CD14-positive monocyte (primary cell): Measurements from ENCODE around the gene PARP8. TPM values are rescaled to one million over a fixed set of nuclear protein-coding genes. Genes with fewer than 3 reads are reported as not detected.
A peak's percentile ranks its signal among the peaks of the same experiment; 100 is the strongest.
"Not testable (repeated sequence)": the region's sequence is repeated elsewhere in the genome, so short reads cannot be mapped to it uniquely, and the experiment has no call there.

Source experiments
- DNase-seq, 3 donors: peaks; one replicate each; pipeline ENCODE4 v3.0.0-alpha.2; 2011 to 2022
- H2AFZ ChIP-seq: 2 replicates; pipeline ENCODE4 v1.6.0; 2012; ENCODE audit warnings: mild to moderate bottlenecking, low read depth, low read length, inconsistent platforms; ENCODE audit not compliant: insufficient read depth, poor library complexity, severe bottlenecking
- H3K27ac ChIP-seq, 2 donors: 1 replicate in 1 of 2; 2 replicates in 1 of 2; pipeline ENCODE4 v1.5.1; 2012 to 2013; ENCODE audit warnings: low read length in 2 of 2, control low read depth in 1 of 2, inconsistent platforms in 1 of 2, low read depth in 1 of 2, mild to moderate bottlenecking in 1 of 2
- H3K27me3 ChIP-seq, 2 donors: one replicate each; pipeline versions ENCODE4 v1.6.0 to v1.6.1; 2011 to 2013; ENCODE audit warnings: low read length in 2 of 2; ENCODE audit not compliant: control insufficient read depth in 2 of 2, insufficient read depth in 2 of 2
- H3K36me3 ChIP-seq, 2 donors: replicated peaks in 1 of 2; 1 replicate in 1 of 2; 2 replicates in 1 of 2; pipeline versions ENCODE4 v1.5.1 to v1.6.1; 2012 to 2013; ENCODE audit warnings: low read length in 2 of 2, control low read depth in 1 of 2, inconsistent platforms in 1 of 2, mild to moderate bottlenecking in 1 of 2; ENCODE audit not compliant: insufficient read depth in 2 of 2, control insufficient read depth in 1 of 2
- H3K4me1 ChIP-seq, 2 donors: 1 replicate in 1 of 2; 2 replicates in 1 of 2; pipeline versions ENCODE4 v1.5.1 to v1.6.1; 2012 to 2013; ENCODE audit warnings: low read length in 2 of 2, control low read depth in 1 of 2, inconsistent platforms in 1 of 2, mild to moderate bottlenecking in 1 of 2, moderate library complexity in 1 of 2; ENCODE audit not compliant: insufficient read depth in 2 of 2, control insufficient read depth in 1 of 2
- H3K4me2 ChIP-seq: replicated peaks from 2 replicates; pipeline ENCODE3; 2012; ENCODE audit warnings: low read length, moderate library complexity, mild to moderate bottlenecking; ENCODE audit not compliant: poor library complexity, severe bottlenecking; ENCODE audit errors: extremely low read depth
- H3K4me3 ChIP-seq, 3 experiments: fragments of 200-600 bp in 1 of 3; sonication (generic) in 1 of 3; replicated peaks in 1 of 3; 1 replicate in 2 of 3; 2 replicates in 1 of 3; pipeline ENCODE4 v1.5.1; 2011 to 2013; ENCODE audit warnings: low read length in 3 of 3, mild to moderate bottlenecking in 3 of 3, control low read depth in 2 of 3, low read depth in 2 of 3, inconsistent platforms in 1 of 3, moderate library complexity in 1 of 3
- H3K79me2 ChIP-seq: 2 replicates; pipeline ENCODE4 v1.6.0; 2012; ENCODE audit warnings: mild to moderate bottlenecking, control low read depth, inconsistent platforms, low read length, moderate library complexity; ENCODE audit not compliant: insufficient read depth
- H3K9ac ChIP-seq: 2 replicates; pipeline ENCODE4 v1.6.0; 2017; ENCODE audit warnings: low read length, mild to moderate bottlenecking; ENCODE audit not compliant: insufficient read depth, poor library complexity, severe bottlenecking
- H3K9me3 ChIP-seq, 2 donors: replicated peaks in 1 of 2; 1 replicate in 1 of 2; 2 replicates in 1 of 2; pipeline versions ENCODE4 v1.5.1 to v1.6.1; 2012 to 2013; ENCODE audit warnings: low read length in 2 of 2, control low read depth in 1 of 2; ENCODE audit not compliant: control insufficient read depth in 1 of 2, insufficient read depth in 1 of 2
- H4K20me1 ChIP-seq: 2 replicates; pipeline ENCODE4 v1.6.0; 2012; ENCODE audit warnings: mild to moderate bottlenecking, low read length, control low read depth, moderate library complexity; ENCODE audit not compliant: insufficient read depth
- H3K27ac Mint-ChIP-seq, 7 donors: one replicate each; pipeline ENCODE4 v1.8.0; 2020; ENCODE audit warnings: mild to moderate bottlenecking in 7 of 7, mixed read lengths in 7 of 7, moderate library complexity in 6 of 7, inconsistent platforms in 2 of 7
- H3K27me3 Mint-ChIP-seq, 3 donors: one replicate each; pipeline ENCODE4 v1.8.0; 2021 to 2022; ENCODE audit warnings: low read depth in 3 of 3, mild to moderate bottlenecking in 3 of 3, mixed read lengths in 3 of 3, moderate library complexity in 3 of 3, inconsistent platforms in 1 of 3
- H3K36me3 Mint-ChIP-seq, 2 donors: one replicate each; pipeline ENCODE4 v1.8.0; 2020; ENCODE audit warnings: mixed read lengths in 2 of 2, inconsistent platforms in 1 of 2, mild to moderate bottlenecking in 1 of 2
- H3K4me1 Mint-ChIP-seq: one replicate; pipeline ENCODE4 v1.8.0; 2020; ENCODE audit warnings: mild to moderate bottlenecking, mixed read lengths
- H3K4me3 Mint-ChIP-seq, 2 donors: one replicate each; pipeline ENCODE4 v1.8.0; 2020; ENCODE audit warnings: mild to moderate bottlenecking in 2 of 2, mixed read lengths in 2 of 2, moderate library complexity in 1 of 2
- H3K9me3 Mint-ChIP-seq, 7 donors: one replicate each; pipeline ENCODE4 v1.8.0; 2020 to 2022; ENCODE audit warnings: mixed read lengths in 7 of 7, mild to moderate bottlenecking in 6 of 7, moderate library complexity in 6 of 7, inconsistent platforms in 2 of 7
- CTCF ChIP-seq: fragments of 200-600 bp; IDR thresholded peaks from one replicate; pipeline ENCODE4 v1.8.0; 2022; ENCODE audit warnings: antibody characterized with exemption, mild to moderate bottlenecking
- WGBS: methylation state at CpG from one replicate; pipeline ENCODE4 v1.1.5; 2013; ENCODE audit warnings: missing lambda C conversion rate; ENCODE audit not compliant: insufficient coverage; 5-methylcytosine and 5-hydroxymethylcytosine counted together
- intact Hi-C, 2 donors: fragments of 100-400 bp; cut with micrococcal nuclease; formaldehyde crosslinking; loops; one replicate each; pipeline versions ENCODE4 v1.15.0 to v1.15.1; 2023
- polyA plus RNA-seq, 3 donors: library from polyadenylated mRNA; depleted of rRNA in 1 of 3; unstranded in 2 of 3; stranded (reverse) in 1 of 3; fragments of 300-500 nt in 2 of 3; fragments of >200 nt in 1 of 3; fragmentation: Illumina TruSeq in 2 of 3; gene quantifications; 1 replicate in 2 of 3; 2 replicates in 1 of 3; pipeline ENCODE4 v1.2.3, GENCODE V29; 2012 to 2021

Gene PARP8
- polyA plus RNA-seq, 3 donors = 27.5 to 170 (median 40.6) TPM

- no peak for DNase-seq
- peaks cover 98% of the 10 kb centered on the region for H3K79me2 ChIP-seq
- 100% methylated on average over 2 of the region's 5 CpGs for WGBS
- no peaks in the 10 kb centered on the region for H3K27me3 ChIP-seq
- peak overlapping the region in 1 of 2 donors; percentile 42 for H3K27ac ChIP-seq
- Mint-ChIP-seq H3K27ac (no peak overlapping the region), H3K27me3 (no peaks in the 10 kb centered on the region), H3K9me3 (no peaks in the 10 kb centered on the region), H3K4me1 (peaks cover 33% of the 10 kb centered on the region), H3K36me3 (peaks cover 9 to 33% of the 10 kb centered on the region in 2 donors), H3K4me3 (no peak overlapping the region)
- H3K9me3 ChIP-seq = no peaks in the 10 kb centered on the region
- H3K4me3 ChIP-seq = no peak overlapping the region
- H2AFZ ChIP-seq = no peak overlapping the region
- peaks cover 20 to 35% of the 10 kb centered on the region in 2 donors for H3K4me1 ChIP-seq
- no peak overlapping the region for H3K4me2 ChIP-seq
- intact Hi-C loops = no loop called here
- H4K20me1 ChIP-seq = peaks cover 88% of the 10 kb centered on the region
- no peak for TF ChIP-seq CTCF
- no peak overlapping the region for H3K9ac ChIP-seq
- H3K36me3 ChIP-seq = peaks cover 0 to 18% of the 10 kb centered on the region in 2 donors
Measured at GRCh38 chr5:50691399-50692016, 25.1 kb downstream of the PARP8 start.

- Histone ChIP-seq H3K4me1 (peaks cover 20 to 35% of the 10 kb centered on the region in 2 donors), H3K79me2 (peaks cover 98% of the 10 kb centered on the region), H2AFZ (no peak overlapping the region), H3K4me3 (no peak overlapping the region), H3K36me3 (peaks cover 0 to 33% of the 10 kb centered on the region in 2 donors), H3K27ac (peak overlapping the region in 1 of 2 donors; percentile 76), H3K9me3 (no peaks in the 10 kb centered on the region), H4K20me1 (peaks cover 89% of the 10 kb centered on the region), H3K9ac (no peak overlapping the region), H3K4me2 (peak overlapping the region; percentile 13), H3K27me3 (no peaks in the 10 kb centered on the region)
- Mint-ChIP-seq H3K27me3 (no peaks in the 10 kb centered on the region), H3K4me1 (peaks cover 26% of the 10 kb centered on the region), H3K4me3 (peak overlapping the region in 1 of 2 donors; percentile 13), H3K27ac (peak overlapping the region; percentile 76 to 91 (median 83)), H3K9me3 (no peaks in the 10 kb centered on the region), H3K36me3 (peaks cover 8 to 25% of the 10 kb centered on the region in 2 donors)
- peak; percentile 74 to 91 (median 90) for DNase-seq
- intact Hi-C loops = no loop called here
- no peak for TF ChIP-seq CTCF
Measured at GRCh38 chr5:50694027-50694590, 27.7 kb downstream of the PARP8 start.

GRCh38 chr5:50694626-50695025, 28.2 kb downstream of the PARP8 start:
- DNase-seq = peak in 1 of 3 donors; percentile 17
- peaks cover 26% of the 10 kb centered on the region for H3K4me1 Mint-ChIP-seq
- H3K4me3 Mint-ChIP-seq, H3K4me3 ChIP-seq, intact Hi-C loops, H3K27me3 ChIP-seq, H3K9ac ChIP-seq, H3K9me3 Mint-ChIP-seq, H3K27me3 Mint-ChIP-seq, H3K9me3 ChIP-seq, H2AFZ ChIP-seq: not testable (repeated sequence)
- peaks cover 12 to 21% of the 10 kb centered on the region in 2 donors for H3K36me3 Mint-ChIP-seq
- Histone ChIP-seq H3K36me3 (peaks cover 0 to 34% of the 10 kb centered on the region in 2 donors), H3K4me2 (peak overlapping the region; percentile 13), H4K20me1 (peaks cover 89% of the 10 kb centered on the region), H3K27ac (peak overlapping the region in 1 of 2 donors; percentile 76), H3K79me2 (peaks cover 98% of the 10 kb centered on the region), H3K4me1 (peaks cover 19 to 30% of the 10 kb centered on the region in 2 donors)
- peak overlapping the region; percentile 75 to 91 (median 81) for H3K27ac Mint-ChIP-seq
- WGBS = 90% methylated on average over 1 of the region's 4 CpGs
